Measurements from ENCODE around the gene DOK3. TPM values are rescaled to one million over a fixed set of nuclear protein-coding genes. Genes with fewer than 3 reads are reported as not detected.

Gene DOK3
- total and polyA plus RNA-seq, 2 experiments from 2014 or later = 2.2 to 11.1 TPM

DNA sequence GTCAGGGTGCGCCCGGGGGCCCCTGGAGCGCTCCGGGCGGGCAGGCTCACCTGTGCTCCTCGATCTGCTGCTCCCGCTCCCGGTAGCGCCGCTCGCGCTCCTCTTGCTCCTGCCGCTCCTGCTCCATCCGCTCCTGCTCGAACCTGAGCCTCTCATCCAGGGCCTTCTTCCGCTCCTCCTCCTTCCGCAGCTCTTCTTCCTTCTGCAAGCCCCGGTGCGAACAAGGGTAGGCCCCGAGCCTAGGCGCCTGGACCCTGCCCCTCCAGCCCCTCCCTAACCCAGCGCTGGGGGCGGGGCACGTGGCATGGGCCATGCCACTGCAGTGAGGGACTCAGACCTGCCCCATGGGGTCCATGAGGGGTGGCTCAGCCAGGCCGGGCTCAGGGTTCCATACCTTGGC is 42.8 kb downstream of the DOK3 start:
- Mint-ChIP-seq H3K27me3 (ENCODE audit: insufficient read depth, low read depth, poor library complexity) (peaks cover 25% of the 10 kb centered on the region), H3K4me3 (no peak overlapping the region)
- H3K36me3 ChIP-seq (ENCODE audit: insufficient read depth) = peaks cover 38% of the 10 kb centered on the region

More for the DNA sequence above, 42.8 kb downstream of the DOK3 start:
- Histone ChIP-seq H3F3A (replicated peaks; ENCODE audit: low read depth) (peaks cover 39% of the 10 kb centered on the region), H3K4me1 (ENCODE audit: insufficient read depth) (peaks cover 29% of the 10 kb centered on the region), H4K20me1 (replicated peaks; ENCODE audit: insufficient read depth) (peaks cover 55% of the 10 kb centered on the region), H3K4me2 (no peak overlapping the region), H2AFZ (no peak overlapping the region), H3K27me3 (ENCODE audit: insufficient read depth) (no peaks in the 10 kb centered on the region), H3K79me2 (replicated peaks; ENCODE audit: insufficient read depth) (peaks cover 56% of the 10 kb centered on the region), H3K4me3 (no peak overlapping the region), H3K27ac (ENCODE audit: low read depth) (no peak overlapping the region), H3K9me2 (ENCODE audit: insufficient read depth) (no peaks in the 10 kb centered on the region)
- Mint-ChIP-seq H3K36me3 (ENCODE audit: low read depth) (peaks cover 92% of the 10 kb centered on the region), H3K4me1 (peaks cover 28% of the 10 kb centered on the region), H3K27ac (no peak overlapping the region), H3K9me3 (peaks cover 12% of the 10 kb centered on the region)
- ATAC-seq (no peak), DNase-seq (ENCODE audit: low spot score) (no peak)
- TF ChIP-seq JUNB (IDR thresholded peaks at IDR 0.05; ENCODE audit: unreplicated experiment) = no peak
- no peak for TF ChIP-seq NANOG (IDR thresholded peaks at IDR 0.05; ENCODE audit: borderline replicate concordance)
- TF ChIP-seq STAT1 (IDR thresholded peaks at IDR 0.05; ENCODE audit: unreplicated experiment) = no peak
- TF ChIP-seq POLR2AphosphoS5 (IDR thresholded peaks at IDR 0.05; ENCODE audit: low read depth) = no peak
- TF ChIP-seq ZNF114 (CRISPR knock-in tag; IDR thresholded peaks at IDR 0.05) = no peak
- no peak for TF ChIP-seq CREB1 (CRISPR knock-in tag; IDR thresholded peaks at IDR 0.05; ENCODE audit: low read depth)
- TF ChIP-seq EZH2phosphoT487 (IDR thresholded peaks at IDR 0.05; ENCODE audit: unreplicated experiment) = no peak
- no peak for TF ChIP-seq EZH2 (IDR thresholded peaks at IDR 0.05; ENCODE audit: low read depth, unreplicated experiment)
- TF ChIP-seq, protein P1, sequence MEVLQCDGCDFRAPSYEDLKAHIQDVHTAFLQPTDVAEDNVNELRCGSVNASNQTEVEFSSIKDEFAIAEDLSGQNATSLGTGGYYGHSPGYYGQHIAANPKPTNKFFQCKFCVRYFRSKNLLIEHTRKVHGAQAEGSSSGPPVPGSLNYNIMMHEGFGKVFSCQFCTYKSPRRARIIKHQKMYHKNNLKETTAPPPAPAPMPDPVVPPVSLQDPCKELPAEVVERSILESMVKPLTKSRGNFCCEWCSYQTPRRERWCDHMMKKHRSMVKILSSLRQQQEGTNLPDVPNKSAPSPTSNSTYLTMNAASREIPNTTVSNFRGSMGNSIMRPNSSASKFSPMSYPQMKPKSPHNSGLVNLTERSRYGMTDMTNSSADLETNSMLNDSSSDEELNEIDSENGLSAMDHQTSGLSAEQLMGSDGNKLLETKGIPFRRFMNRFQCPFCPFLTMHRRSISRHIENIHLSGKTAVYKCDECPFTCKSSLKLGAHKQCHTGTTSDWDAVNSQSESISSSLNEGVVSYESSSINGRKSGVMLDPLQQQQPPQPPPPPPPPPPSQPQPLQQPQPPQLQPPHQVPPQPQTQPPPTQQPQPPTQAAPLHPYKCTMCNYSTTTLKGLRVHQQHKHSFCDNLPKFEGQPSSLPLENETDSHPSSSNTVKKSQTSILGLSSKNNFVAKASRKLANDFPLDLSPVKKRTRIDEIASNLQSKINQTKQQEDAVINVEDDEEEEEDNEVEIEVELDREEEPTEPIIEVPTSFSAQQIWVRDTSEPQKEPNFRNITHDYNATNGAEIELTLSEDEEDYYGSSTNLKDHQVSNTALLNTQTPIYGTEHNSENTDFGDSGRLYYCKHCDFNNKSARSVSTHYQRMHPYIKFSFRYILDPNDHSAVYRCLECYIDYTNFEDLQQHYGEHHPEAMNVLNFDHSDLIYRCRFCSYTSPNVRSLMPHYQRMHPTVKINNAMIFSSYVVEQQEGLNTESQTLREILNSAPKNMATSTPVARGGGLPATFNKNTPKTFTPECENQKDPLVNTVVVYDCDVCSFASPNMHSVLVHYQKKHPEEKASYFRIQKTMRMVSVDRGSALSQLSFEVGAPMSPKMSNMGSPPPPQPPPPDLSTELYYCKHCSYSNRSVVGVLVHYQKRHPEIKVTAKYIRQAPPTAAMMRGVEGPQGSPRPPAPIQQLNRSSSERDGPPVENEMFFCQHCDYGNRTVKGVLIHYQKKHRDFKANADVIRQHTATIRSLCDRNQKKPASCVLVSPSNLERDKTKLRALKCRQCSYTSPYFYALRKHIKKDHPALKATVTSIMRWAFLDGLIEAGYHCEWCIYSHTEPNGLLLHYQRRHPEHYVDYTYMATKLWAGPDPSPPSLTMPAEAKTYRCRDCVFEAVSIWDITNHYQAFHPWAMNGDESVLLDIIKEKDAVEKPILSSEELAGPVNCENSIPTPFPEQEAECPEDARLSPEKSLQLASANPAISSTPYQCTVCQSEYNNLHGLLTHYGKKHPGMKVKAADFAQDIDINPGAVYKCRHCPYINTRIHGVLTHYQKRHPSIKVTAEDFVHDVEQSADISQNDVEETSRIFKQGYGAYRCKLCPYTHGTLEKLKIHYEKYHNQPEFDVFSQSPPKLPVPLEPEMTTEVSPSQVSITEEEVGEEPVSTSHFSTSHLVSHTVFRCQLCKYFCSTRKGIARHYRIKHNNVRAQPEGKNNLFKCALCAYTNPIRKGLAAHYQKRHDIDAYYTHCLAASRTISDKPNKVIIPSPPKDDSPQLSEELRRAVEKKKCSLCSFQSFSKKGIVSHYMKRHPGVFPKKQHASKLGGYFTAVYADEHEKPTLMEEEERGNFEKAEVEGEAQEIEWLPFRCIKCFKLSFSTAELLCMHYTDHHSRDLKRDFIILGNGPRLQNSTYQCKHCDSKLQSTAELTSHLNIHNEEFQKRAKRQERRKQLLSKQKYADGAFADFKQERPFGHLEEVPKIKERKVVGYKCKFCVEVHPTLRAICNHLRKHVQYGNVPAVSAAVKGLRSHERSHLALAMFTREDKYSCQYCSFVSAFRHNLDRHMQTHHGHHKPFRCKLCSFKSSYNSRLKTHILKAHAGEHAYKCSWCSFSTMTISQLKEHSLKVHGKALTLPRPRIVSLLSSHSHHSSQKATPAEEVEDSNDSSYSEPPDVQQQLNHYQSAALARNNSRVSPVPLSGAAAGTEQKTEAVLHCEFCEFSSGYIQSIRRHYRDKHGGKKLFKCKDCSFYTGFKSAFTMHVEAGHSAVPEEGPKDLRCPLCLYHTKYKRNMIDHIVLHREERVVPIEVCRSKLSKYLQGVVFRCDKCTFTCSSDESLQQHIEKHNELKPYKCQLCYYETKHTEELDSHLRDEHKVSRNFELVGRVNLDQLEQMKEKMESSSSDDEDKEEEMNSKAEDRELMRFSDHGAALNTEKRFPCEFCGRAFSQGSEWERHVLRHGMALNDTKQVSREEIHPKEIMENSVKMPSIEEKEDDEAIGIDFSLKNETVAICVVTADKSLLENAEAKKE (CRISPR knock-in tag; IDR thresholded peaks at IDR 0.05) = no peak
- TF ChIP-seq, protein P2, sequence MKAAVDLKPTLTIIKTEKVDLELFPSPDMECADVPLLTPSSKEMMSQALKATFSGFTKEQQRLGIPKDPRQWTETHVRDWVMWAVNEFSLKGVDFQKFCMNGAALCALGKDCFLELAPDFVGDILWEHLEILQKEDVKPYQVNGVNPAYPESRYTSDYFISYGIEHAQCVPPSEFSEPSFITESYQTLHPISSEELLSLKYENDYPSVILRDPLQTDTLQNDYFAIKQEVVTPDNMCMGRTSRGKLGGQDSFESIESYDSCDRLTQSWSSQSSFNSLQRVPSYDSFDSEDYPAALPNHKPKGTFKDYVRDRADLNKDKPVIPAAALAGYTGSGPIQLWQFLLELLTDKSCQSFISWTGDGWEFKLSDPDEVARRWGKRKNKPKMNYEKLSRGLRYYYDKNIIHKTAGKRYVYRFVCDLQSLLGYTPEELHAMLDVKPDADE (IDR thresholded peaks at IDR 0.05) = no peak
- TF ChIP-seq, protein P3, sequence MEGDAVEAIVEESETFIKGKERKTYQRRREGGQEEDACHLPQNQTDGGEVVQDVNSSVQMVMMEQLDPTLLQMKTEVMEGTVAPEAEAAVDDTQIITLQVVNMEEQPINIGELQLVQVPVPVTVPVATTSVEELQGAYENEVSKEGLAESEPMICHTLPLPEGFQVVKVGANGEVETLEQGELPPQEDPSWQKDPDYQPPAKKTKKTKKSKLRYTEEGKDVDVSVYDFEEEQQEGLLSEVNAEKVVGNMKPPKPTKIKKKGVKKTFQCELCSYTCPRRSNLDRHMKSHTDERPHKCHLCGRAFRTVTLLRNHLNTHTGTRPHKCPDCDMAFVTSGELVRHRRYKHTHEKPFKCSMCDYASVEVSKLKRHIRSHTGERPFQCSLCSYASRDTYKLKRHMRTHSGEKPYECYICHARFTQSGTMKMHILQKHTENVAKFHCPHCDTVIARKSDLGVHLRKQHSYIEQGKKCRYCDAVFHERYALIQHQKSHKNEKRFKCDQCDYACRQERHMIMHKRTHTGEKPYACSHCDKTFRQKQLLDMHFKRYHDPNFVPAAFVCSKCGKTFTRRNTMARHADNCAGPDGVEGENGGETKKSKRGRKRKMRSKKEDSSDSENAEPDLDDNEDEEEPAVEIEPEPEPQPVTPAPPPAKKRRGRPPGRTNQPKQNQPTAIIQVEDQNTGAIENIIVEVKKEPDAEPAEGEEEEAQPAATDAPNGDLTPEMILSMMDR (conservative IDR thresholded peaks at IDR 0.05; ENCODE audit: low read depth in 2 of 2) = no peak
